Measurements from ENCODE around the gene PDPR.
"Not testable (repeated sequence)": the region's sequence is repeated elsewhere in the genome, so short reads cannot be mapped to it uniquely, and the experiment has no call there.

- TF ChIP-seq, protein P1, sequence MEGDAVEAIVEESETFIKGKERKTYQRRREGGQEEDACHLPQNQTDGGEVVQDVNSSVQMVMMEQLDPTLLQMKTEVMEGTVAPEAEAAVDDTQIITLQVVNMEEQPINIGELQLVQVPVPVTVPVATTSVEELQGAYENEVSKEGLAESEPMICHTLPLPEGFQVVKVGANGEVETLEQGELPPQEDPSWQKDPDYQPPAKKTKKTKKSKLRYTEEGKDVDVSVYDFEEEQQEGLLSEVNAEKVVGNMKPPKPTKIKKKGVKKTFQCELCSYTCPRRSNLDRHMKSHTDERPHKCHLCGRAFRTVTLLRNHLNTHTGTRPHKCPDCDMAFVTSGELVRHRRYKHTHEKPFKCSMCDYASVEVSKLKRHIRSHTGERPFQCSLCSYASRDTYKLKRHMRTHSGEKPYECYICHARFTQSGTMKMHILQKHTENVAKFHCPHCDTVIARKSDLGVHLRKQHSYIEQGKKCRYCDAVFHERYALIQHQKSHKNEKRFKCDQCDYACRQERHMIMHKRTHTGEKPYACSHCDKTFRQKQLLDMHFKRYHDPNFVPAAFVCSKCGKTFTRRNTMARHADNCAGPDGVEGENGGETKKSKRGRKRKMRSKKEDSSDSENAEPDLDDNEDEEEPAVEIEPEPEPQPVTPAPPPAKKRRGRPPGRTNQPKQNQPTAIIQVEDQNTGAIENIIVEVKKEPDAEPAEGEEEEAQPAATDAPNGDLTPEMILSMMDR (IDR thresholded peaks at IDR 0.05), result not testable (repeated sequence)
- TF ChIP-seq POLR2A (IDR thresholded peaks at IDR 0.05), result not testable (repeated sequence)
These were observed 22.5 kb downstream of the PDPR start for GRCh38 chr16:70136595-70136994.
